HG03039 (cell line): ENCODE measurements around the gene RFX1.
A peak's percentile ranks its signal among the peaks of the same experiment; 100 is the strongest.
"Not testable (repeated sequence)": the region's sequence is repeated elsewhere in the genome, so short reads cannot be mapped to it uniquely, and the experiment has no call there.

Experiments used
- ATAC-seq: cut with Tn5 transposase; IDR thresholded peaks from one replicate; pipeline ENCODE4 v1.9.1; 2021; ENCODE audit warnings: mild to moderate bottlenecking, moderate library complexity; ENCODE audit not compliant: unreplicated experiment

Gene RFX1

DNA sequence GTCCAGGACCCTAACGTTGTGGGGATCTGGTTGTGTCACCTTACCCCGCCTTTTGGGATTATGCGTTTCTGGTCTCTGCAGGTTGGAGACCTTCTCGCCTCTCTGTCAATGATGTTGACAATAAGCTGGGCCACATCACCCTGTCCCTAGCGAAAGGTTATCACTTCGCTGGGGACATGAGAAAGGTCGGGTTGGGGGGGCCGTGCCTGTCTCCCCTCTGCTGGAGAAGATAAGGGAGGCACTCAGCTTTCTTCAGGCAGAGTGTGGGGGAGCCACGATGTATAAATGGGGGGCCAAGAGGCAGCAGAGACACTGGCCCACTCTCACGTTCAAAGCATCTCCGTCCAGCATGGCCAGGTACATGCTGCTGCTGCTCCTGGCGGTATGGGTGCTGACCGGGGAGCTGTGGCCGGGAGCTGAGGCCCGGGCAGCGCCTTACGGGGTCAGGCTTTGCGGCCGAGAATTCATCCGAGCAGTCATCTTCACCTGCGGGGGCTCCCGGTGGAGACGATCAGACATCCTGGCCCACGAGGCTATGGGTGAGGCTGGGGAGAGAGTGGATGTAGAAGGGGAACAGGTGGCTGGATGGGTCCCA is 21.8 kb upstream of the RFX1 start, which contains the start of gene RLN3:
Gene RLN3, plus strand, starts transcription at position 293 of the 595 bp plus-strand sequence. Its CDS starts 57 bp downstream, at position 350.
- no peak for ATAC-seq

DNA sequence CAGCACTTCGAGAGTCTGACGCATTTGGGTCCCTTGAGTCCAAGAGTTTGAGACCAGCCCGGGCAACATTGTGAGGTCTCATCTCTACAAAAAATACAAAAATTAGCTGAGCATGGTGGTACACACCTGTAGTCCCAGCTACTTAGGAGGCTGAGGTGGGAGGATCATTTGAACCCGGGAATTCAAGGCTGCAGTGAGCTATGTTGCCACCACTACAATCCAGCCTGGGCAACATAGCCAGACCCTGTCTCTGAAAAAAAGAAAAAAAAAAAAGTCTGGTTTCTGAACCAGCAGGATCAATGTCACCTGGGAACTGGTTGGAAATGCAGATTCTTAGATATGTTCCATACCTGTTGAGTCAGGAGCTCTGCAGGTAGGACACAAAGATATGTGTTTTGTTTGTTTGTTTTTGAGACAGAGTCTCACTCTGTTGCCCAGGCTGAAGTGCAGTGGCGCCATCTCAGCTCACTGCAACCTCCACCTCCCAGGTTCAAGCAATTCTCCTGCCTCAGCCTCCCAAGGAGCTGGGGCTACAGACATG is 20.6 kb upstream of the RFX1 start:
- ATAC-seq: not testable (repeated sequence)

DNA sequence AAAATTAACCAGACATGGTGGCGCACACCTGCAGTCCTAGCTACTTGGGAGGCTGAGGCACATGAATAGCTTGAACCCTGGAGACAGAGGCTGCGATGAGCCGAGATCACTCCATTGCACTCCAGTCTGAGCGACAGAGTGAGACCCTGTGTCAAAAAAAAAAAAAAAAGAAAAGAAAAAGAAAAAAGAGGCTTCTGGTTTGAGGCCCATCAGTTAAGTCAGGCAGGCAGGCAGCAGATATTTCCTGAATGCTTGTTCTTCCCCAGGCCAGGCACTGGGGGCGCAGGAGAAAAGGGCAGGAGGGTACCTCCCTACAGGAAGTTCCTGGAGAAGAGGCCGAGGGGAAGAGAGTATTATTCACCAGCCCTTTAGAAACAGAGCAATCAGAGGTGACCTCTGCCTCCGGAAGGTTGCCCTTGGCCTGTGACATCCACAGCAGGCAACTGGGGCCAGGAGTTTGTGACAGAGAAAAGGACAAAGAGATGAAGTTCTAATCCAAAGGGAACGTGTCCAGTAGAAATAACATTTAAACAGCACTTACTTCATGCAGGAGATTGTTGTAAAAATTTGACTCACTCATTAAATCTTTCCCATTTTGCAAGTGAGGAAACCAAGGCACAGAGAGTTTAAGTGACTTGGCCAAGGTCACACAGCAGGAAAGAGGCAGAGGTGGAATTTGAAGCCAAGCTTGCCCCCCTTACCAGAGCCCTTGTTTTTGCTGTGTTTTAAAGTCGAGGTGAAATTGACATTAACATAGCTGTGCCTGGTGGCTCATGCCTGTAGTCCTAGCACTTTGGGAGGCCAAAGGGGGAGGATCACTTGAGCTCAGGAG is 17.5 kb upstream of the RFX1 start:
- no peak for ATAC-seq

DNA sequence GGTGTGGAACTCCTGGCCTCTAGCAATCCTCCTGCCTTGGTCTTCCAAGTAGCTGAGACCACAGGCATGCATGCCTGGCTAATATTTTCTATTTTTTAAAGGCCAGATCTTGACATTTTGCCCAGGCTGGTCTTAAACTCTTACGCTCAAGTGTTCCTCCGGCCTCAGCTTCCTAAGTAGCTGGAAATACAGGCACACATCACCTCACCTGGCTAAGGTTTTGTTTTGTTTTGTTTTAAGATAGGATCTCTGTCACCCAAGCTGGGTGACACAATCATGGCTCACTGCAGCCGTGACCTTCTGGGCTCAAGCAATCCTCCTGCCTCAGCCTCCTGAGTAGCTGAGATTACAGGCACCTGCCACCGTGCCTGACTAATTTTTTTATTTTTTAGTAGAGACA is 16.3 kb upstream of the RFX1 start:
- no peak for ATAC-seq

DNA sequence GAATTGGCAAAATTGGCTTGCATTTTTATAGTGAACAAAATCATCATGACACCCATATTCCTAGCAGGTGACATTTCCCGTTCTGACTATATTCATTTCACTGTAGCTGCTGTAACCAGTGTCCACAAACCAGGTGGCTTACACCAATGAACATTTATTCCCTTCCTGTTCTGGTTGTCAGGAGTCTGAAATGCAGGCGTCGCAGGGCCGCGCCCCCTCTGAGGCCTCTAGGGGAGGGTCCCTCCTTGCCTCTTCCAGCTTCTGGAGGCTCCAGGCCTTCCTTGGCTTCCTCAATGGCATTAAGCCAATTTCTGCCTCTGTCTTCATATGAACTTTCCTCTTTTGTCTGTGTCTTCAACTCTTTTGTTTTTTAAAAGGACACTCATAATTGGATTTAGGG is 15.4 kb upstream of the RFX1 start:
- ATAC-seq: no peak

DNA sequence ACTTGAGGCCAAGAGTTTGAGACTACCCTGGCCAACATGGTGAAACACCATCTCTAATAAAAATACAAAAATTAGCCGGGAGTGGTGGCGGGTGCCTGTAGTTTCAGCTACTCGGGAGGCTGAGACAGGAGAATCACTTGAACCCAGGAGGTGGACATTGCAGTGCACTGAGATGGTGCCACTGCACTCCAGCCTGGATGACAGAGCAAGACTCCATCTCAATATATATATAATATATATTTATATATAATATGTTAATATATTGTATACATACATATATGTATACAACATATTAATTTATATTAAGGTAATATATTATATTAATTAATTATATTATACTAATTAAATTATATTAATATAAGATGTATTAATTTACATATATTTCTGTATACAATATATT is 13.6 kb upstream of the RFX1 start:
- ATAC-seq: not testable (repeated sequence)

DNA sequence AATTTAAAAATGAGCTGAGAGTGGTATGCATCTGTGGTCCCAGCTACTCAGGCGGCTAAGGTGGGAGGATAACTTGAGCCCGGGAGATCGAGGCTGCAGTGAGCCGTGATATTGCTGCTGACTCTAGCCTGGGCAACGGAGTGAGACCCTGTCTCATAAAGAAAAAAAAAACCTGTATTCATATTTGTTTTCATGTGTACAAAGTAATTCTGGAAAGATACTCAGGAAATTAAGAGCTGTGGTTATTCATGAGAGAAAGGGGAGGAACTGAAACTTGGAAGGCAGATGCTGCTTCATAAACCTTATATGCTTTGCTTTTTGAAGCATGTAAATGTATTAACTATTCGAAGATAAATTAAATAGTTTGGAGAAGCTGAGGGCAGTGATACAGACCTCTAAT is 13.0 kb upstream of the RFX1 start:
- no peak for ATAC-seq

DNA sequence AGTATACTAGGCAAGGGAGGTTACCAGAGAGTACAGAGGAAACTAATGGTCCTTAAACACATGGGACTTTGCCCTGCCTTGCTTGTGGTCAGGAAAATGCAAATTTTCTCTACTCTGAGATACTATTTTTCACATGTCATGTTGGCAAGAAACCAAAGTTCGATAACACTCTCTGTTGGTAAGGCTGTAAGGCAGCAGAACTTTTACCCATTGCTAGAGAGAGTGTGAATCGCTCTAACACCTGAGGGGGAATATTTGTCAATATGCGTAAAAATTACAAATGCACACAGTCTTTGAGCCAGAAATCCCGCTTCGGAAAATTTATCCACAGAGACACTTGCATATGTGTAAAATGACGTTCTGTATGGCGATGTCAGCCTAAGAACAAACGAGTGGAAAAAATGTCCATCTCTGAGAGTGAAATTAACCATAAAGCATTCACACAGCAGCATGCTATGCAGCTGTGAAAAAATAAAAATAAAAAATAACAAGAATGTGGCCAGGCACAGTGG is 9.5 kb upstream of the RFX1 start:
- no peak for ATAC-seq

DNA sequence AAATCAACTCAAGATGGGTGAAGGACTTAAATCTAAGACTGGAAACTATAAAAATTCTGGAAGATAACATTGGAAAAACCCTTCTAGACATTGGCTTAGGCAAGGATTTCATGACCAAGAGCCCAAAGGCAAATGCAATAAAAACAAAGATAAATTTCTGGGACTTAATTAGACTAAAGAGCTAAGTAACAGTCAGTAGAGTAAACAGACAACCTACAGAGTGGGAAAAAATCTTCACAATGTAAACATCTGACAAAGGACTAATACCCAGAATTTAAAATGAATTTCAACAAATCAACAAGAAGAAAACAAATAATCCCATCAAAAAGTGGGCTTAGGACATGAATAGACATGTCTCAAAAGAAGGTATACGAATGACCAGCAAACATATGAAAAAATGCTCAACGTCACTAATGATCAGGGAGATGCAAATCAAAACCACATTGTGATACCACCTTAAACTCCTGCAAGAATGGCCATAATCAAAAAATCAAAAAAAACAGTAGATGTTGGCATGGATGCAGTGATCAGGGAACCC is 6.3 kb upstream of the RFX1 start:
- no peak for ATAC-seq

DNA sequence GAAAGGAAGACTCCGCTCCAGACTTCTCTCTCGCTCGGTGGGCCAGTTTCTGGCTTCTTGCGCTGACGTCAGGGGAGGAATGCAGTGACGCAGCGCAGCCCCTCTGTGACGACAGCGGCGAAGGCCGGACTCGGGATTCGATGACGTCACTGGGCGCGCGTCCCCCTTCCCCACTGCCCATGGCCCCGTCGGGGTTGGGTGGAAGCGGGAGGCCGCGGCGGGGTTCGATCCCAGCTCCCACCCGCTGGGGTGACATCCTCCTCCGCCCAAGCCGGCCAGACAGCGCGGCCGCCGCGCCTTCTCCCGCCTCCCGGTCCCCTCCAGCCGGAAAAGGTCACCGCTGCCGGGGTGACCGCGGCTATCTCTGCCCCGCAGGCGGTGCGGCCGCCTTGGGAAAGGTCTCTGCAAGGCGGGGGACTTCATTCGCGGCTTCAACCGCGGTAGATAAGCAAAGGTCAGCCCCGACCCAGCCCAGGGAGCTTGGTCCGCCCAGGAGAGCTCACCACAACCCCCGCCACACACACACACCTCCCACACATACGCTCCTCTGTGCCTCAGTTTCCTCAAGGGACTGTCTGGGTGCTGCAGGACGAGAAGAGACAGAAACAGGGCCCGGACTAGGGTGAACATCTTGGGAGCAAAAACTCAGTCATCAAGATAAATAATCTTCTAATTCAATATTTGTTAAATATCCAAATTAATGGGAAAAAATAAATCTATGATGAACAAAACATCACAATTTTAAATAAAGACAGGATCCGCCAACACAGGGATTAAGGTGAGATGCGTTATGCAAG is 844 bp upstream of the RFX1 start:
- peak; percentile 33 for ATAC-seq

DNA sequence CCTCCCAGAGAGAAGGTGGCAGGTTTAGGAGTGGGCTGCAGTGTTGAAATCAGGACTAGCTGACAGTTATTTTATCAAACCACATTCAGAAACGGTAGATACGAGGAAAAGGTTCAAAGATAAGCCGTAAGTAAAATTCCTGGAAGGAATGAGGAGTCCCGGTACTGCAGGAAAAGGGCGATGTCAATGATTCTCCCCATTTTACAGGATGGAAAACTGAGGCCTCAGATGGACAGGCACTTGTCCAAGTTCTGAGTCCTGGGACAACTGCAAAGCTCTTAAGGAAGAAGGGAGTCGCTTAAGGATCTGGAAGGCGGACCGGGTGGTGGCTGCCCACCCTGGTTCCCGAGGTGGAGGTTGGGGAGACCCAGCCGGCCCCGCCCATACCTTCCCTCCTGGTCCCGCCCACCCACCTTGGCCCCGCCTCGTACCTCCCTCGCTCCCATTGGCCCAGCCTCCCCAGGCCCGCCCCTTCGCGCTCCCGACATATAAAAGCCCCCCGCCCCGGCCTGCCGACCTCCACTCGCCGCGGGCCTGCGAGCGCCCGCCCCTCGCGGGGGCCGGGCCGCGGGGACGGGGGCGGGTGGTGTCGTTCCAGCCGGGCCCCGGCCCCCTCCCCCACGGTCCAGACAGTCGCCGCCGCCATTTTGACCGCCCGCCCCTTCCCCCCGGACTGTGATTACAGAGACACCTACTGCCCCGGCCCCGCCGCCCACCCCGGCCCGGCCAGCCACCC is 603 bp downstream of the RFX1 start:
- ATAC-seq: peak; percentile 32

DNA sequence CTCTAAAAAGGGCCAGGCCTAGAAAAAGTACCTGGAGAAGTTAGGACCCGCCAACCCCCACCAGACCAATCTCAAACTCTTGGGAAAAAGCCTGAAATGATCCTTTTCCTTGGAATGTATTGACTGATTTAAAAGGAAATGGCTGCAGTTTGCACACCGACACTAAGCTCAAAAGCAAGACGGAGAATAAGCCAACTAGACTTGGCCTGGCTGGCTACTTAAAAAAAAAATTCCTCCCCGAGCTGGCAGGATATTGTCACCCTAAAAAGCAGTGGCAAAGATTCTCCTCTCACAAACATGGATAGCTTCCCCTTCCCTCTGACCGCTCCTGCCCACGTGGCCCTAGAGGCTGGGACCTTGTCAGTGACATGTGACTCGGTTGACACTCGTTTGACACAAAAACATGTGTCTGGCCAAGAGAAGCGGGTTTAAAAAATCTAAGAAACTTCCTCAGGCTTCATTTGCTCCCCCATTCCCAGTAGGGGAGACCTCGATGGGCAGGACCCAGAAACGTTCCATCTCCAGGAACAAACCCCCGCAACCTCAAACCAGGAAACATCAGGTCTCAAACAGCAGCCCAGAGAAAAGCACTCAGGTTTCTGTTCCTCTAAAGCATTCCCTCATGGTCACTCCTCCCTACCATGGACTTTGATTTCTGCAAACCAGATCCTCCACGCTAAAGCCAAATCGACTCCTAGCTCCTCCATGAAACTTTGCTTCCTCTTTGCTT is 1.3 kb downstream of the RFX1 start:
- ATAC-seq: no peak

DNA sequence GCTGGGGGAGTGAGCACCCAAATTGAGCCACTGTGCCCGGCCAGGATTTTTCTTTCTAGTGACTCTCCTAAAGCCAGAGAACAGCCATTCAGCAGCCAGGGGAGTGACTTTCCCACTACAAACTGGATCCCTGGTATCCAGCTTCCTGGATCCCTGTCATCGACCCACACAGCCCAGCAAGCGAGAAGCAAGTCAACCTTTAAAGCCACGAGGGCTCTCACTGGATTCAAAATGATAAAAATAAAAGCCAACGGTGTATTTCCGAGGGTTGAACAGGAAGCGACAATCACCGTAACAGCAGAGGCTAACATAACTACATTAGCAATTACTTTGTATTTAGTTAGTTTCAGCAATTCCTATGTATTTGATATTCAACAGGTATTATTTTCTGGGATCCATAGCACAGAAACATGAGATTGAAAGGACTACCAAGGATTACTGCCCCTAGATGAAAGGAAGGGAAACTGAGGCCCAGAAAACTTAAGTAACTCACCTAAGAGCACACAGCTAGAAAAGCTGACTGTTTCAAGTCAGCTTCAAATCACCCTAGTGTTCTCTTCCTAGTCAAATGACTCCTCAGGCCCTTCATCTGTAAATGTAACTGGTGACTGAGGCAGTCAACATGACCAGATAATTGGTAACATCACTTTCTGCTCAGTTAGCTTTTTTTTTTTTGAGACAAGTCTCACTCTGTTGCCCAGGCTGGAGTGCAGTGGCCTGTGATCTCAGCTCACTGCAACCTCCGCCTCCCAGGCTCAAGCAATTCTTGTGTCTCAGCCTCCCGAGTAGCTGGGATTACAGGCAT is 2.7 kb downstream of the RFX1 start:
- ATAC-seq: no peak

DNA sequence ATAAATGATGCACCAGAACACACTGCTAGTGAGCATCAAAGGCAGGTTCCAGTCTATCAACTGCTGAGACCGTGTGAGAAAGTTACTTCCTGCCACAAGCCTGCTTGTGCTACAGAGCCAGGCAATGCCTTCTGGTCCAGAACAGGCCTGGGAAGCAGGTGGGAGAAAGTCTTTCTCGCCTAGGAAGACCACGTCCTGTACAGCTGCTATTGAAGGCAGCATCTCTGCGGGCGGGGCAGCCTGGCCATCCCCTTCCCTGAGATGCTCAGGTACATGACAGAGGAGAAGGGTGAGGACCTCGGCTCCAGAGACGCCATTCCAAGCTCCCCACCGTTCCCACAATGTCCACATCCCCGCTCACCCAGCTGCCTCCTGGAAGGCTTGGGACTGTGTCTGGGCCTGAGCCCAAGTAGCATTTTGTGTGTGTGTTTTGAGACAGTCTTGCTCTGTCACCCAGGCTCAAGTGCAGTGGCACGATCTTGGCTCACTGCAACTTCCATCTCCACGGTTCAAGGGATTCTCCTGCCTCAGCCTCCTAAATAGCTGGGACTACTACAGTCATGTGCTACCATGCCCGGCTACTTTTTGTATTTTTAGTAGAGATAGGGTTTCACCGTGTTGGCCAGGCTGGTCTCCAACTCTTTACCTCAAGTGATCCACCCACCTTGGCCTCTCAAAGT is 3.4 kb downstream of the RFX1 start:
- ATAC-seq: no peak

DNA sequence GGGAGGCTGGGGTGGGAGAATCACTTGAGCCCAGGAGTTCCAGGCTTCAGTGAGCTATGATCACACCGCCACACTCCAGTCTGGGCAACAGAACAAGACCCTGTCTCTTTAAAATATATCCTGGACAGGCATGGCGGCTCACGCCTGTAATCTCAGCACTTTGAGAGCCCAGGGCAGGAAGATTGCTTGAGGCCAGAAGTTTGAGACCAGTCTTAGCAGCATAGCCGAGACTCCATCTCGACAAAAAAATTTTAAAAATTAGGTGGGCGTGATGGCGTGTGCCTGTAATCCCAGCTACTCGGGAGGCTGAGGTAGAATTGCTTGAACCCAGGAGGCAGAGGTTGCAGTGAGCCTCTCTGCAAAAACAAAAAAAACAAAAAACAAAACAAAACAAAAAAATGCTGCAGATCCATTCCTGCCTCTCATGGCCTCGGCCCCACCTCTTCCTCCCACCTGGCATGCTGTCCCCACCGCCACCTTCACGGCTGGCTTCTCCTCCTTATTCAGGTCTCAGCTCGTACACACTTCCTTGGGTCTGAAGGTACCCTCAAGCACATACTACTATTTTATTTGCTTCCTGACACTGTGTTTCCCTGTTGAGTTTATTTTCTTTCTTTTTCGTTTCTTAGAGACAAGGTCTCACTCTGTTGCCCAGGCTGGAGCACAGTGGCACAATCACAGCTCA is 5.3 kb downstream of the RFX1 start:
- no peak for ATAC-seq

DNA sequence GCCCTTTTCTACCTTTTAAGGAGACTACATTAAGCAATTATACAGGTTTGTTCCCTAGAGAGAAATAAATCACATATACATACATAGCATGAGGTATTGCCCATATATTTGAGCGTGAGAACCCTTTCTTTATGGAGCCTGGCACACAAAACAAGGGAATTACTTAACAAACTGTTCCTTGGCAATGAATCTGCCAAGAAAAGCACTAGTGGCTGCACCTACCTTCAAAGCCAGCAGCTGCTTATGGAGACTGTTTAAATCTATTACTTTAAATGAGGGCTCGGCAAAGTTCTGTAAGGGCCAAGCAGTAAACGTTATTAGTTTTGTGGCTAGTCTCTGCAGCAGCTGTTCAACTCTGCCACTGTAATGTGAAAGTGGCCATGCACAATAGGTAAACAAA is 7.0 kb downstream of the RFX1 start:
- no peak for ATAC-seq

DNA sequence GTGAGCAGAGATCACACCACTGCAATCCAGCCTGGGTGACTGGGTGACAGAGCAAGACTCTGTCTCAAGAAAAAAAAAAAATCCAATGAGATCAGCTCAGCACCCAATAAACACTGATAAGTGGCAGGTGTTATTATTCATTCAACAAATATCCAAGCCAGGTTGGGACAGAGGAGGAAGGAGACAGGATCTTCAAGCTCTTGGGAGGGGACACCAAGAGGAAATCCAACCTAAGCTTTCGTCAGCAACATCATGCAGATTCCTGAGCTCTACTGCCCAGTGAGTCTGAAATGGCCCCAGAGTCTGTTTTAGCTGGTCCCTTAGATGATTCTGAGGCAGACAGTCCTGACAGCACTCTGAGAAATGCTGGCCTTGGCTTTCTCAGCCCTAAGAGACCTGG is 7.7 kb downstream of the RFX1 start:
- ATAC-seq: no peak

DNA sequence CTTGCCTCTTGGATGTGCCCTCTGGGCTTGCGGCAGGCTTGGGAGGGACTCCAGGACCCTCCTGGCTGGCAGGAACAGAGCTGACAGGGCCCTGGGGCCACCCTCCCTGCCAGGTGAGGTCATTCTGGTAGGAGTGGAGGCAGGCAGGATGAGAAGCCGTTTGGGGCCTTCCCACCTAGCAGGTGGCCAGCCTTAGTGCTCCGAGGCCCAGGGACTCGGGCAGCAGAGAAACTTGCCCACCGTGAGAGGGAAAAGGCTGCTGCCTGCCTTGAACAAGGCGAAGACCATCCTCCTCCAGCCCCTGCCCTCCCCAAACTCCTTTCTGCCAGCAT is 8.5 kb downstream of the RFX1 start:
- no peak for ATAC-seq
